GM20431 (cell line): ENCODE measurements around the gene AFAP1.

Experiments used
- in situ Hi-C: fragments of 300-500 bp; cut with MseI, MboI; formaldehyde crosslinking; loops from one replicate; pipeline ENCODE4 v1.15.0; 2020; ENCODE audit warnings: low sequenced_read_pairs; ENCODE audit not compliant: unreplicated experiment

The AFAP1 gene

GRCh38 chr4:7852568-7853185 is 87.0 kb downstream of the AFAP1 start:
- in situ Hi-C loops, result no loop called here

GRCh38 chr4:7850489-7850888 is 89.2 kb downstream of the AFAP1 start:
- in situ Hi-C loops, result no loop called here

DNA sequence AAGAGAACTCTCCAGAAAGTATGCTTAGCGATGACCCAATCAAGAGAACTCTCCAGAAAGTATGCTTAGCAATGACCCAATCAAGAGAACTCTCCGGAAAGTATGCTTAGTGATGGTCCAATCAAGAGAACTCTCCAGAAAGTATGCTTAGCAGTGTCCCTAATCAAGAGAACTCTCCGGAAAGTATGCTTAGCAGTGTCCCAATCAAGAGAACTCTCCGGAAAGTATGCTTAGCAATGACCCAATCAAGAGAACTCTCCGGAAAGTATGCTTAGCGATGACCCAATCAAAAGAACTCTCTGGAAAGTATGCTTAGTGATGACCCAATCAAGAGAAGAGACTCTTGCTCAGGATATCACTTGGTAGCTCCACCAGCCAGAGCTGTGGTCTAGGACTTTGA is 92.5 kb downstream of the AFAP1 start:
- in situ Hi-C loops, result no loop called here

DNA sequence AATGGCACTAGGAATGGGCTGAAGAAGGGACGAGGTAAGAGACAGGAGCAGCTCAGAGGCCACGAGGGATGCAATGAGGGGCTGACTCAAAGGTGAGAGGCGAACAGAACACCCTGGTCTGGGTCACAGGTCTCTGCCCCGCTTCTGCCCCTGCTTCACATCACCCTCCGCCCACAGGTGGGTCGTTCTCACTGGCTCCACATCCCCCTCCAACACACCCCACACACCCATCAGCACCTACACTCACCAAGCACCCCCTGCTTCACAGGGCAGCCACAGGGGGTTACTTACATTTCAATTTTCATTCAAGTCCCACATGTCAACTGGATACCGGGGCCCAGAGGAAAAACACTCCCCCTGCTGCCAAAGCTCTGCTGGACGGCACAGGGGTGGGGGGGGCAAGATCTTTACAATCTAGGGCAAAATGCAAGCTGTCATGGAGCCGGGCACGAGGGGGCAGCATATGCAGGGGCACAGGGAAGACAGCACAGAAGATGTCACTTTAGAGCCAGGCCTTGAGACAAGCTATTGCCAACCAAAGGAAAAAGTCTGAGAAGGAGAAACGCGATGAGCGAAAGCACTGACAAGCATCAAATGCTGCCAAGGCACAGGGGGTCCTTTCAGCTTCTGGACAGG is 94.0 kb downstream of the AFAP1 start:
- in situ Hi-C loops, result no loop called here

GRCh38 chr4:7844594-7844991 is 95.1 kb downstream of the AFAP1 start:
- in situ Hi-C loops, result no loop called here

- in situ Hi-C loops, result no loop called here
These were observed 95.6 kb downstream of the AFAP1 start for GRCh38 chr4:7843831-7844593.

DNA sequence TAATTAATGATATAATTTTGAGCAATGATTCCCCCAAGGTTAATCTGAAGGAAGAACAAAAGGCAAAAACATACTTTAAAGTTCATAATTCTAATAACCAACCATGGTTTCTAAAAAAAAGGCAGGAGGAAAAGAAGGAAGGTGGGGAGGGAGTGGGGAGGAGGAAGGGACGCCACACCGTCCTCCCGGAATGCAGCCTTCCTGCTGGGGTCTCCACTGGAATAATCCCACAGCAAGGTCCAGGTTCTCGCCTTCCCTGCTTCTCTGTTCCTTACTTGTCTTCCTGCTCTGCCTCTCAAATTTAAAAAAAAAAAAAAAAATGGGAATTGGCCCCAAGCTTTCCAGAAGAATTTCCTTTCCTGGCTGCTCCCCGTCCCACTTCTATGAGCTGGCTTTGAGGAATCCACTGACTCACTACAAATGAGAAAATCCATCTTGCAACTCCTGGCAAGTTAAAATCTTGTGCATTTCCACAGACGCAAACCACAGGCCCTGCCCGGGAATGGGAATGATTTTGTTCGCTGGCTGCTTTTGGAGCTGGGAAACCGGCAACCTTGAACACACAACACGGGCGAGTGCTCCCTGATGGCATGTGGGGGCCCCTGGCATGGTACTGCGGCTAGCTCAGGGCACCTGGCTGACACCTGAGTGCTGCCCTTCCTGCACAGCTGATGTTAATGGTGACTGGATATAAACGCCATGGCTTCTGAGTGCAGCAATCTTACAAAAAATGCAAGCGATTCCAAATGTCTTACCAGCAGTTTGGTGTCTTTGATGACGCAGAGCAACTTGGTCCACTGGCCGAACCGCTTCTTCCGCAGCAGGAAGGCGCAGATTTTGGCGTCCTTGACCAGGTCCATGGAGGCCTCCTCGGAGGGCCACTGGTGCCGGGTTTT is 97.0 kb downstream of the AFAP1 start:
- in situ Hi-C loops, result no loop called here

DNA sequence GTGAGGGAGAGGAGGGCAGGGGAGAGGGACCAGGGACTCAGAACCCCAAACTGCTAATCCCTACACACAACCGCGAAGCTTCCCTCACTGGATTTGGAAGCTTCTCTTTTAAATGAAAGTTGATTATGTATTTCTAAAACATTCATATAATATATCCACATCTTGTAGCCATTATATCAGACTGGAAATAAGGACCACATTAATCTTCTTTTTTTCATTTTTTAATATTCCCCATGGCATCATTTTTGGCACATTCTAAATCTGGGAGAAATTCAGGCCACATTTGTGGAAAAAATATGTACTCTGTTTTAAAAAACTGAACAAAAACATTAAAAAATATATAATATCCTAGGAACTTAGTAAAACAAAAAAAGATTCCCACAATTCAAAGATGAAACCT is 97.8 kb downstream of the AFAP1 start:
- in situ Hi-C loops, result no loop called here

GRCh38 chr4:7841071-7841470 is 98.6 kb downstream of the AFAP1 start:
- in situ Hi-C loops, result no loop called here

DNA sequence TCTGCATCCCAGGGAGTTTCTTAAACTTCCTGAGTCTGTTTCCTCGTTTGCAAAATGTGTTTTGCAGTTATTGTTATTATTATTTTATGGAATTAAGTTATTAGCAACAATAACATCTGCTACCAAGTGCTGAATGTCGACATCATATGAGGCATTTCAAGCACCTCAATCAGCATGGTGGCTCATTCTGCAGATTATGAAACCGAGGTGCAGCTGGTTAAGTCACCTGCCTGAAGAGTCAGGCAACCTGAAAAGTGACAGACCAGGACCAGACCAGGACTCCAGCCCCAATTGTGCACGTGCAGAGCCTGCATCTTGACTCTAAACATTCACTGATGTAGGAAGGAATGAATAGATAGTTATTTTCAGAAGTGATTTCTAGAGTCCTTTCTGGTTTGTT is 99.8 kb downstream of the AFAP1 start:
- in situ Hi-C loops, result no loop called here

GRCh38 chr4:7838136-7838782 is 101.4 kb downstream of the AFAP1 start:
- in situ Hi-C loops, result no loop called here

GRCh38 chr4:7837597-7838135 is 102.0 kb downstream of the AFAP1 start:
- in situ Hi-C loops, result no loop called here

- in situ Hi-C loops, result no loop called here
These were observed 107.6 kb downstream of the AFAP1 start for GRCh38 chr4:7831858-7832730.

DNA sequence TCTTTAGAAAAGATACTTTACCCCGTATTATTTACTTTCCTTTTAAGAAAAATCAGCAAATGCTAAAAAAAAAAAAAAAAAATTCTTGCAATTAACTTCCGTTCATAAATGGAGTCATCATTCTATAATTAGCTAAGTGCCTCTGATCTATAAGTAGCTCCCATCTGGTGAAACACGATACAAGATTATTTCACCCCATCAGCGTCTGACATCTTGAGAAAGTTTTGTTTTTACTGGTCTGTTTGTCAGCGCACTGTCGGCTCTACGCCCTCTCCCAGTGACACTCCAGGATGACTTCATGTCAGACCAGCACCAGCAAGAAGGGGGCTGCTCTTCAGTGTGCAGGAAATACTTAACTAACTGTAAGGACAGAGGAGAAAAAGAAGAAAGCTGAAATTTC is 108.3 kb downstream of the AFAP1 start:
- in situ Hi-C loops, result no loop called here

DNA sequence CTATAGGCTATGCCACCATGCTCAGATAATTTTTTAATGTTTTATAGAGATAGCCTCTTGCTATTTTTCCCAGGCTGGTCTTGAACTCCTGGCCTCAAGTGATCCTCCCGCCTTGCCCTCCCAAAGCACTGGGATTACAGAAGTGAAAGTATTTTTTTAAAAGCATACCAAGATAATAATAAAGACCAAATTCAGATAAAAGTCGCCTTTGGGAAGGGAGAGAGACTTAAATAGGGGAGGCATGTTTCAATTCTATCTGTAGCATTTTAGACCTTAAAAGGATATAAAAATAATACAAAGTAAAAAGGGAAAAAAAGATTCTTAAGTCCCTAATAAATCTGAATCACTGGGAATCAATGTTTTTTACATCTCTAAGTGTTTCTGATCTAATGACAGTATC is 108.9 kb downstream of the AFAP1 start:
- in situ Hi-C loops, result no loop called here

GRCh38 chr4:7829652-7830580 is 109.7 kb downstream of the AFAP1 start:
- in situ Hi-C loops, result no loop called here

DNA sequence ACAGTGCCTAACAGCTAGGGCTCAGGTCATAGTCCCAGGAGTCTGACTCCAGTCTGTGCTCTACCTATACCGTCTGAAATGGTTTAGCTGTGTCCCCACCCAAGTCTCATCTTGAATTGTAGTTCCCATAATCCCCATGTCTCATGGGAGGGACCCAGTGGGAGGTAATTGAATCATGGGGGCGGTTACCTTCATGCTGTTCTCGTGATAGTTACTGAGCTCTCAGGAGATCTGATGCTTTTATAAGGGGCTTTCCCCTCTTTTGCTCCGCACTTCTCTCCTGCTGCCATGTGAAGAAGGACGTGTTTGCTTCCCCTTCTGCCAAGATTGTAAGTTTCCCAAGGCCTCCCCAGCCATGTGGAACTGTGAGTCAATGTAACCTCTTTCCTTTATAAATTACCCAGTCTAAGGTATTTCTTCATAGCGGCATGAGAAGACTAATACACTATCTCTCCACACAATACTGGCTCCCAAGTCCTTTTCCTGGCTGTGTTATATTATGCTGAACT is 110.8 kb downstream of the AFAP1 start:
- in situ Hi-C loops, result no loop called here
